ENCODE data around the gene UROC1. TPM values are rescaled to one million over a fixed set of nuclear protein-coding genes. Genes with fewer than 3 reads are reported as not detected.

The UROC1 gene
- total RNA-seq, 2 experiments from 2014 or later = not detected

- ChIA-PET CTCF (no interaction called here), POLR2A (no interaction called here)
- H3K9me3 Mint-ChIP-seq = no peaks in the 10 kb centered on the region
- H3K27me3 Mint-ChIP-seq = no peaks in the 10 kb centered on the region
- no peaks in the 10 kb centered on the region for H3K4me1 Mint-ChIP-seq (ENCODE audit: low read depth)
- intact Hi-C loops (cut with micrococcal nuclease) = no loop called here
- H3K36me3 Mint-ChIP-seq = peaks cover 31% of the 10 kb centered on the region
- DNase-seq = no peak
- H3K27ac Mint-ChIP-seq = no peak overlapping the region
- H3K4me3 Mint-ChIP-seq = no peak overlapping the region
Observed at GRCh38 chr3:126439346-126439967, 78.1 kb downstream of the UROC1 start.

GRCh38 chr3:126438746-126439145 lies 78.8 kb downstream of the UROC1 start:
- intact Hi-C loops (cut with micrococcal nuclease) = no loop called here
- no peaks in the 10 kb centered on the region for H3K9me3 Mint-ChIP-seq
- no peak overlapping the region for H3K27ac Mint-ChIP-seq

GRCh38 chr3:126438186-126438585 lies 79.4 kb downstream of the UROC1 start:
- no peak overlapping the region for H3K4me3 Mint-ChIP-seq
- H3K27me3 Mint-ChIP-seq = no peaks in the 10 kb centered on the region
- intact Hi-C loops (cut with micrococcal nuclease) = no loop called here
- ChIA-PET POLR2A (no interaction called here), CTCF (no interaction called here)
- DNase-seq = peak; percentile 6
- H3K4me1 Mint-ChIP-seq (ENCODE audit: low read depth) = no peaks in the 10 kb centered on the region
- no peaks in the 10 kb centered on the region for H3K9me3 Mint-ChIP-seq
- H3K36me3 Mint-ChIP-seq = peaks cover 36% of the 10 kb centered on the region
- no peak overlapping the region for H3K27ac Mint-ChIP-seq

More at GRCh38 chr3:126438746-126439145, 78.8 kb downstream of the UROC1 start:
- no peaks in the 10 kb centered on the region for H3K4me1 Mint-ChIP-seq (ENCODE audit: low read depth)
- H3K36me3 Mint-ChIP-seq = peaks cover 35% of the 10 kb centered on the region
- CTCF ChIA-PET = no interaction called here
- POLR2A ChIA-PET = no interaction called here
- no peak overlapping the region for H3K4me3 Mint-ChIP-seq
- no peaks in the 10 kb centered on the region for H3K27me3 Mint-ChIP-seq
- DNase-seq = no peak

- Mint-ChIP-seq H3K4me1 (ENCODE audit: low read depth) (no peaks in the 10 kb centered on the region), H3K27me3 (no peaks in the 10 kb centered on the region), H3K9me3 (peaks cover 3% of the 10 kb centered on the region), H3K36me3 (peaks cover 43% of the 10 kb centered on the region), H3K27ac (no peak overlapping the region), H3K4me3 (no peak overlapping the region)
- CTCF ChIA-PET = no interaction called here
- intact Hi-C loops (cut with micrococcal nuclease) = no loop called here
- no peak for DNase-seq
- POLR2A ChIA-PET = no interaction called here
Observed at GRCh38 chr3:126436826-126437717, 80.5 kb downstream of the UROC1 start.

- intact Hi-C loops (cut with micrococcal nuclease) = no loop called here
- CTCF ChIA-PET = no interaction called here
- POLR2A ChIA-PET = no interaction called here
- no peaks in the 10 kb centered on the region for H3K27me3 Mint-ChIP-seq
- H3K27ac Mint-ChIP-seq = no peak overlapping the region
- H3K4me3 Mint-ChIP-seq = no peak overlapping the region
- peaks cover 3% of the 10 kb centered on the region for H3K9me3 Mint-ChIP-seq
- peaks cover 40% of the 10 kb centered on the region for H3K36me3 Mint-ChIP-seq
- no peak for DNase-seq
- H3K4me1 Mint-ChIP-seq (ENCODE audit: low read depth) = no peaks in the 10 kb centered on the region
Observed at GRCh38 chr3:126435456-126436315, 81.9 kb downstream of the UROC1 start.

GRCh38 chr3:126434931-126435411 lies 82.6 kb downstream of the UROC1 start:
- ChIA-PET POLR2A (no interaction called here), CTCF (no interaction called here)
- no peaks in the 10 kb centered on the region for H3K4me1 Mint-ChIP-seq (ENCODE audit: low read depth)
- H3K27ac Mint-ChIP-seq = no peak overlapping the region
- peaks cover 40% of the 10 kb centered on the region for H3K36me3 Mint-ChIP-seq
- intact Hi-C loops (cut with micrococcal nuclease) = no loop called here
- H3K9me3 Mint-ChIP-seq = peaks cover 3% of the 10 kb centered on the region
- H3K27me3 Mint-ChIP-seq = no peaks in the 10 kb centered on the region
- no peak overlapping the region for H3K4me3 Mint-ChIP-seq
- DNase-seq = no peak

GRCh38 chr3:126434264-126434590 lies 83.3 kb downstream of the UROC1 start:
- intact Hi-C loops (cut with micrococcal nuclease) = no loop called here
- ChIA-PET CTCF (no interaction called here), POLR2A (no interaction called here)
- peaks cover 3% of the 10 kb centered on the region for H3K9me3 Mint-ChIP-seq
- peaks cover 38% of the 10 kb centered on the region for H3K36me3 Mint-ChIP-seq
- no peaks in the 10 kb centered on the region for H3K27me3 Mint-ChIP-seq
- H3K27ac Mint-ChIP-seq = no peak overlapping the region
- DNase-seq = no peak
- no peaks in the 10 kb centered on the region for H3K4me1 Mint-ChIP-seq (ENCODE audit: low read depth)
- no peak overlapping the region for H3K4me3 Mint-ChIP-seq

- no peaks in the 10 kb centered on the region for H3K27me3 Mint-ChIP-seq
- intact Hi-C loops (cut with micrococcal nuclease) = no loop called here
- POLR2A ChIA-PET = no interaction called here
Observed at GRCh38 chr3:126433496-126434263, 83.9 kb downstream of the UROC1 start.

GRCh38 chr3:126433105-126433430 lies 84.5 kb downstream of the UROC1 start:
- Mint-ChIP-seq H3K36me3 (peaks cover 31% of the 10 kb centered on the region), H3K9me3 (peaks cover 3% of the 10 kb centered on the region), H3K27ac (no peak overlapping the region), H3K4me1 (ENCODE audit: low read depth) (no peaks in the 10 kb centered on the region), H3K4me3 (no peak overlapping the region), H3K27me3 (no peaks in the 10 kb centered on the region)
- ChIA-PET CTCF (no interaction called here), POLR2A (no interaction called here)
- DNase-seq = no peak
- intact Hi-C loops (cut with micrococcal nuclease) = no loop called here

More at GRCh38 chr3:126433496-126434263, 83.9 kb downstream of the UROC1 start:
- Mint-ChIP-seq H3K36me3 (peaks cover 34% of the 10 kb centered on the region), H3K4me1 (ENCODE audit: low read depth) (no peaks in the 10 kb centered on the region), H3K9me3 (peaks cover 3% of the 10 kb centered on the region), H3K4me3 (no peak overlapping the region), H3K27ac (no peak overlapping the region)
- CTCF ChIA-PET = no interaction called here
- DNase-seq = no peak

- peaks cover 30% of the 10 kb centered on the region for H3K36me3 Mint-ChIP-seq
- no peaks in the 10 kb centered on the region for H3K4me1 Mint-ChIP-seq (ENCODE audit: low read depth)
- no peak for DNase-seq
- no peak overlapping the region for H3K4me3 Mint-ChIP-seq
- ChIA-PET POLR2A (no interaction called here), CTCF (no interaction called here)
- peaks cover 3% of the 10 kb centered on the region for H3K9me3 Mint-ChIP-seq
- intact Hi-C loops (cut with micrococcal nuclease) = no loop called here
- H3K27ac Mint-ChIP-seq = no peak overlapping the region
- no peaks in the 10 kb centered on the region for H3K27me3 Mint-ChIP-seq
Observed at GRCh38 chr3:126432361-126433104, 85.0 kb downstream of the UROC1 start.
